ENCODE data around the gene FRY.

Gene FRY

GRCh38 chr13:32316501-32316900 is 284.9 kb downstream of the FRY start:
- Histone ChIP-seq H3K9ac (ENCODE audit: low read depth, low read length, poor library complexity, severe bottlenecking) (peak overlapping the region; percentile 87), H2AFZ (ENCODE audit: low read length) (no peak overlapping the region; the same call in 1 of the 2 replicates), H3K4me3 (ENCODE audit: low read length, poor library complexity, severe bottlenecking) (peak overlapping the region; percentile 83), H3K79me2 (ENCODE audit: insufficient read depth, low read length) (peaks cover 42% of the 10 kb centered on the region), H3K27me3 (ENCODE audit: insufficient read depth, low read length, poor library complexity, severe bottlenecking) (no peaks in the 10 kb centered on the region), H3F3A (ENCODE audit: low read depth) (no peaks in the 10 kb centered on the region), H3K9me3 (ENCODE audit: insufficient read depth, low read depth, low read length) (no peaks in the 10 kb centered on the region), H3K4me1 (ENCODE audit: insufficient read depth, low read length, poor library complexity, severe bottlenecking) (peaks cover 48% of the 10 kb centered on the region), H3K9me2 (replicated peaks; ENCODE audit: low read depth, low read length) (no peaks in the 10 kb centered on the region), H4K20me1 (ENCODE audit: insufficient read depth, low read length, poor library complexity, severe bottlenecking) (peaks cover 6% of the 10 kb centered on the region), H3K36me3 (ENCODE audit: insufficient read depth, low read length) (no peaks in the 10 kb centered on the region), H3K4me2 (ENCODE audit: low read depth, low read length, poor library complexity, severe bottlenecking) (peak overlapping the region; percentile 88)
- TF ChIP-seq EZH2phosphoT487 (IDR thresholded peaks at IDR 0.05; ENCODE audit: borderline replicate concordance), result no peak
- no peak for TF ChIP-seq CTCF (conservative IDR thresholded peaks at IDR 0.05; ENCODE audit: low read length)

DNA sequence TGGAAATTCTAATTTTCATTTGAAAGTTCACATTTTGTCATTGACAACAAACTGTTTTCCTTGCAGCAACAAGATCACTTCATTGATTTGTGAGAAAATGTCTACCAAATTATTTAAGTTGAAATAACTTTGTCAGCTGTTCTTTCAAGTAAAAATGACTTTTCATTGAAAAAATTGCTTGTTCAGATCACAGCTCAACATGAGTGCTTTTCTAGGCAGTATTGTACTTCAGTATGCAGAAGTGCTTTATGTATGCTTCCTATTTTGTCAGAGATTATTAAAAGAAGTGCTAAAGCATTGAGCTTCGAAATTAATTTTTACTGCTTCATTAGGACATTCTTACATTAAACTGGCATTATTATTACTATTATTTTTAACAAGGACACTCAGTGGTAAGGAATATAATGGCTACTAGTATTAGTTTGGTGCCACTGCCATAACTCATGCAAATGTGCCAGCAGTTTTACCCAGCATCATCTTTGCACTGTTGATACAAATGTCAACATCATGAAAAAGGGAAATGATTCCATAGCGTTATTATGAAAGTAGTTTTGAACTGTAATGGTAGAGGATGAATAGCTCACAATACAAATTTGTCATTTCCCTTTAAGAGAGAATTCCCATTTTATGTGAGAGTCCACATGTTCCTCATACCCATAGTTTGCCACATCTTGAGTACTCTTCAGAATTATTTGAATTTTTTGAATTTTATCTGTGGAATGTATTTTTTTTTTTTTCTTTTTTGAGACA is 286.3 kb downstream of the FRY start:
- Histone ChIP-seq H2AFZ (ENCODE audit: low read length) (no peak overlapping the region), H3K36me3 (ENCODE audit: insufficient read depth, low read length) (no peaks in the 10 kb centered on the region; the same call in 1 of the 2 replicates), H3K9ac (ENCODE audit: low read depth, low read length, poor library complexity, severe bottlenecking) (no peak overlapping the region), H3K79me2 (ENCODE audit: insufficient read depth, low read length) (peaks cover 53% of the 10 kb centered on the region), H3K4me1 (ENCODE audit: insufficient read depth, low read length, poor library complexity, severe bottlenecking) (peaks cover 48% of the 10 kb centered on the region), H3K27me3 (ENCODE audit: insufficient read depth, low read length, poor library complexity, severe bottlenecking) (no peaks in the 10 kb centered on the region), H3K4me3 (ENCODE audit: low read length, poor library complexity, severe bottlenecking) (peak overlapping the region; percentile 83), H3F3A (ENCODE audit: low read depth) (no peaks in the 10 kb centered on the region), H4K20me1 (ENCODE audit: insufficient read depth, low read length, poor library complexity, severe bottlenecking) (peaks cover 6% of the 10 kb centered on the region), H3K4me2 (ENCODE audit: low read depth, low read length, poor library complexity, severe bottlenecking) (peak overlapping the region; percentile 88), H3K9me2 (replicated peaks; ENCODE audit: low read depth, low read length) (no peaks in the 10 kb centered on the region), H3K9me3 (ENCODE audit: insufficient read depth, low read depth, low read length) (no peaks in the 10 kb centered on the region)
- TF ChIP-seq CTCF (conservative IDR thresholded peaks at IDR 0.05; ENCODE audit: low read length), result no peak
- TF ChIP-seq EZH2phosphoT487 (IDR thresholded peaks at IDR 0.05; ENCODE audit: borderline replicate concordance), result no peak

- Histone ChIP-seq H3K4me2 (ENCODE audit: low read depth, low read length, poor library complexity, severe bottlenecking) (peak overlapping the region; percentile 42), H3K36me3 (ENCODE audit: insufficient read depth, low read length) (peaks cover 8% of the 10 kb centered on the region)
Measured at GRCh38 chr13:32320528-32320927, 289.0 kb downstream of the FRY start.

More at GRCh38 chr13:32320528-32320927, 289.0 kb downstream of the FRY start:
- peaks cover 6% of the 10 kb centered on the region for H4K20me1 ChIP-seq (ENCODE audit: insufficient read depth, low read length, poor library complexity, severe bottlenecking)
- peak overlapping the region; percentile 16 for H3K4me3 ChIP-seq (ENCODE audit: low read length, poor library complexity, severe bottlenecking)
- H3K79me2 ChIP-seq (ENCODE audit: insufficient read depth, low read length), result peaks cover 66% of the 10 kb centered on the region
- H3K9me3 ChIP-seq (ENCODE audit: insufficient read depth, low read depth, low read length), result no peaks in the 10 kb centered on the region
- no peak overlapping the region for H3K9ac ChIP-seq (ENCODE audit: low read depth, low read length, poor library complexity, severe bottlenecking)
- no peaks in the 10 kb centered on the region for H3F3A ChIP-seq (ENCODE audit: low read depth)
- peaks cover 39% of the 10 kb centered on the region for H3K4me1 ChIP-seq (ENCODE audit: insufficient read depth, low read length, poor library complexity, severe bottlenecking)
- no peak for TF ChIP-seq CTCF (conservative IDR thresholded peaks at IDR 0.05; ENCODE audit: low read length)
- no peak for TF ChIP-seq EZH2phosphoT487 (IDR thresholded peaks at IDR 0.05; ENCODE audit: borderline replicate concordance)
- H3K27me3 ChIP-seq (ENCODE audit: insufficient read depth, low read length, poor library complexity, severe bottlenecking), result no peaks in the 10 kb centered on the region
- no peaks in the 10 kb centered on the region for H3K9me2 ChIP-seq (replicated peaks; ENCODE audit: low read depth, low read length)
- H2AFZ ChIP-seq (ENCODE audit: low read length), result no peak overlapping the region
